HEK293 (cell line): Measurements from ENCODE around the gene MOCS3.

ENCODE experiments used
- BCL6B ChIP-seq: fragments of 450-650 bp; formaldehyde crosslinking; IDR thresholded peaks from 2 replicates; pipeline ENCODE4 v1.5.1; 2017; ENCODE audit warnings: missing biosample characterization, missing genetic modification characterization
- KLF10 ChIP-seq: fragments of 450-650 bp; IDR thresholded peaks from 2 replicates; pipeline ENCODE4 v1.5.1; 2018; ENCODE audit warnings: missing biosample characterization, mild to moderate bottlenecking, missing genetic modification characterization
- PBX3 ChIP-seq: sonication (generic); formaldehyde crosslinking; IDR thresholded peaks from 2 replicates; pipeline ENCODE4 v1.8.1; 2022; ENCODE audit warnings: mild to moderate bottlenecking, moderate library complexity, missing genetic modification reagents
- SP3 ChIP-seq: fragments of 450-650 bp; formaldehyde crosslinking; IDR thresholded peaks from 2 replicates; pipeline ENCODE4 v1.5.1; 2016; ENCODE audit warnings: missing biosample characterization, missing genetic modification characterization
- TRIM28 ChIP-seq: IDR thresholded peaks from 2 replicates; pipeline ENCODE4 v1.6.1; 2011; ENCODE audit warnings: low read length, control low read depth, borderline replicate concordance
- ZBTB1 ChIP-seq: fragments of 450-650 bp; formaldehyde crosslinking; IDR thresholded peaks from 2 replicates; pipeline ENCODE4 v1.5.1; 2016; ENCODE audit warnings: missing biosample characterization, missing genetic modification characterization
- ZNF658 ChIP-seq: fragments of 450-650 bp; formaldehyde crosslinking; IDR thresholded peaks from 2 replicates; pipeline ENCODE4; 2016; ENCODE audit warnings: missing biosample characterization, missing genetic modification characterization
- TF ChIP-seq, protein P1 (sequence below): fragments of 450-650 bp; formaldehyde crosslinking; IDR thresholded peaks from 2 replicates; pipeline ENCODE4 v1.5.1; 2016; ENCODE audit warnings: missing biosample characterization, missing genetic modification characterization
- TF ChIP-seq, protein P2 (sequence below): fragments of 450-650 bp; formaldehyde crosslinking; IDR thresholded peaks from 2 replicates; pipeline ENCODE4 v1.5.1; 2016; ENCODE audit warnings: missing biosample characterization, missing genetic modification characterization
- TF ChIP-seq, protein P3 (sequence below): fragments of 450-650 bp; formaldehyde crosslinking; IDR thresholded peaks from 2 replicates; pipeline ENCODE4 v1.5.1; 2016; ENCODE audit warnings: missing biosample characterization, missing genetic modification characterization

GRCh38 chr20:50911030-50911429, 47.6 kb upstream of the MOCS3 start:
- no peak for TF ChIP-seq SP3 (tag by site-specific recombination)
- TF ChIP-seq, protein P1, sequence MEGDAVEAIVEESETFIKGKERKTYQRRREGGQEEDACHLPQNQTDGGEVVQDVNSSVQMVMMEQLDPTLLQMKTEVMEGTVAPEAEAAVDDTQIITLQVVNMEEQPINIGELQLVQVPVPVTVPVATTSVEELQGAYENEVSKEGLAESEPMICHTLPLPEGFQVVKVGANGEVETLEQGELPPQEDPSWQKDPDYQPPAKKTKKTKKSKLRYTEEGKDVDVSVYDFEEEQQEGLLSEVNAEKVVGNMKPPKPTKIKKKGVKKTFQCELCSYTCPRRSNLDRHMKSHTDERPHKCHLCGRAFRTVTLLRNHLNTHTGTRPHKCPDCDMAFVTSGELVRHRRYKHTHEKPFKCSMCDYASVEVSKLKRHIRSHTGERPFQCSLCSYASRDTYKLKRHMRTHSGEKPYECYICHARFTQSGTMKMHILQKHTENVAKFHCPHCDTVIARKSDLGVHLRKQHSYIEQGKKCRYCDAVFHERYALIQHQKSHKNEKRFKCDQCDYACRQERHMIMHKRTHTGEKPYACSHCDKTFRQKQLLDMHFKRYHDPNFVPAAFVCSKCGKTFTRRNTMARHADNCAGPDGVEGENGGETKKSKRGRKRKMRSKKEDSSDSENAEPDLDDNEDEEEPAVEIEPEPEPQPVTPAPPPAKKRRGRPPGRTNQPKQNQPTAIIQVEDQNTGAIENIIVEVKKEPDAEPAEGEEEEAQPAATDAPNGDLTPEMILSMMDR (tag by site-specific recombination): no peak
- TF ChIP-seq PBX3 (CRISPR knock-in tag): no peak
- TF ChIP-seq, protein P2, sequence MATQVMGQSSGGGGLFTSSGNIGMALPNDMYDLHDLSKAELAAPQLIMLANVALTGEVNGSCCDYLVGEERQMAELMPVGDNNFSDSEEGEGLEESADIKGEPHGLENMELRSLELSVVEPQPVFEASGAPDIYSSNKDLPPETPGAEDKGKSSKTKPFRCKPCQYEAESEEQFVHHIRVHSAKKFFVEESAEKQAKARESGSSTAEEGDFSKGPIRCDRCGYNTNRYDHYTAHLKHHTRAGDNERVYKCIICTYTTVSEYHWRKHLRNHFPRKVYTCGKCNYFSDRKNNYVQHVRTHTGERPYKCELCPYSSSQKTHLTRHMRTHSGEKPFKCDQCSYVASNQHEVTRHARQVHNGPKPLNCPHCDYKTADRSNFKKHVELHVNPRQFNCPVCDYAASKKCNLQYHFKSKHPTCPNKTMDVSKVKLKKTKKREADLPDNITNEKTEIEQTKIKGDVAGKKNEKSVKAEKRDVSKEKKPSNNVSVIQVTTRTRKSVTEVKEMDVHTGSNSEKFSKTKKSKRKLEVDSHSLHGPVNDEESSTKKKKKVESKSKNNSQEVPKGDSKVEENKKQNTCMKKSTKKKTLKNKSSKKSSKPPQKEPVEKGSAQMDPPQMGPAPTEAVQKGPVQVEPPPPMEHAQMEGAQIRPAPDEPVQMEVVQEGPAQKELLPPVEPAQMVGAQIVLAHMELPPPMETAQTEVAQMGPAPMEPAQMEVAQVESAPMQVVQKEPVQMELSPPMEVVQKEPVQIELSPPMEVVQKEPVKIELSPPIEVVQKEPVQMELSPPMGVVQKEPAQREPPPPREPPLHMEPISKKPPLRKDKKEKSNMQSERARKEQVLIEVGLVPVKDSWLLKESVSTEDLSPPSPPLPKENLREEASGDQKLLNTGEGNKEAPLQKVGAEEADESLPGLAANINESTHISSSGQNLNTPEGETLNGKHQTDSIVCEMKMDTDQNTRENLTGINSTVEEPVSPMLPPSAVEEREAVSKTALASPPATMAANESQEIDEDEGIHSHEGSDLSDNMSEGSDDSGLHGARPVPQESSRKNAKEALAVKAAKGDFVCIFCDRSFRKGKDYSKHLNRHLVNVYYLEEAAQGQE (tag by site-specific recombination): no peak
- no peak for TF ChIP-seq BCL6B (tag by site-specific recombination)
- TF ChIP-seq, protein P3, sequence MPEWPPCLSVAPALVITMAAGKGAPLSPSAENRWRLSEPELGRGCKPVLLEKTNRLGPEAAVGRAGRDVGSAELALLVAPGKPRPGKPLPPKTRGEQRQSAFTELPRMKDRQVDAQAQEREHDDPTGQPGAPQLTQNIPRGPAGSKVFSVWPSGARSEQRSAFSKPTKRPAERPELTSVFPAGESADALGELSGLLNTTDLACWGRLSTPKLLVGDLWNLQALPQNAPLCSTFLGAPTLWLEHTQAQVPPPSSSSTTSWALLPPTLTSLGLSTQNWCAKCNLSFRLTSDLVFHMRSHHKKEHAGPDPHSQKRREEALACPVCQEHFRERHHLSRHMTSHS (tag by site-specific recombination): no peak
- TF ChIP-seq ZBTB1 (tag by site-specific recombination): no peak
- no peak for TF ChIP-seq TRIM28
- no peak for TF ChIP-seq ZNF658 (tag by site-specific recombination)
- no peak for TF ChIP-seq KLF10 (tag by site-specific recombination)
